HepG2 (cell line): ENCODE results near the gene NCLN. TPM values are rescaled to one million over a fixed set of nuclear protein-coding genes. Genes with fewer than 3 reads are reported as not detected.
A peak's percentile ranks its signal among the peaks of the same experiment; 100 is the strongest.

ENCODE experiments used
- ATAC-seq: fragments of 200-7000 bp; cut with Tn5 transposase; 3 replicates; pipeline ENCODE4 v1.9.1; 2020; ENCODE audit warnings: mild to moderate bottlenecking, moderate library complexity
- BruUV-seq: library from RNA; stranded (reverse); fragments of 400-500 nt; replicated peaks from 2 replicates; lab custom pipeline; 2021; lab: Mats Ljungman, UMichigan
- CTCF ChIA-PET: fragments of 300-600 bp; formaldehyde crosslinking; extraction: SDS; loops from one replicate; lab custom pipeline; 2021; ENCODE audit warnings: low total read pairs, inconsistent platforms, low intra/inter-chr PET ratio; lab: Yijun Ruan, JAX
- POLR2A ChIA-PET: fragments of 350-600 bp; sonication (Branson Sonifier 250); formaldehyde crosslinking; loops from one replicate; lab custom pipeline; 2020; ENCODE audit warnings: antibody characterized with exemption, inconsistent platforms; lab: Yijun Ruan, JAX
- DNase-seq: peaks from one replicate; pipeline ENCODE4 v3.0.0-alpha.2; 2015; ENCODE audit warnings: low spot score
- FAIRE-seq: peaks from 3 replicates; lab custom pipeline; 2011; peaks lifted over from hg19 to GRCh38; lab: Jason Lieb, UNC
- H2AFZ ChIP-seq: one replicate; pipeline ENCODE4 v1.6.1; 2011; ENCODE audit warnings: low read length, inconsistent platforms
- H3K27ac ChIP-seq: fragments of 300-600 bp; 3 replicates; pipeline ENCODE4 v1.8.0; 2011; ENCODE audit warnings: mixed run types, mild to moderate bottlenecking, mixed read lengths, low read length, inconsistent platforms; ENCODE audit not compliant: insufficient read depth; ENCODE audit errors: extremely low read length
- H3K27me3 ChIP-seq, 2 experiments: fragments of 200-600 bp in 1 of 2; 2 replicates in 1 of 2; 3 replicates in 1 of 2; pipeline versions ENCODE4 v1.6.0 to v1.8.0; 2011; ENCODE audit warnings: low read length in 2 of 2, mild to moderate bottlenecking in 2 of 2, moderate library complexity in 2 of 2, inconsistent platforms in 1 of 2; ENCODE audit not compliant: insufficient read depth in 2 of 2, control insufficient read depth in 1 of 2
- H3K36me3 ChIP-seq, 2 experiments: fragments of 200-600 bp in 1 of 2; replicated peaks in 1 of 2; 2 replicates in 1 of 2; 3 replicates in 1 of 2; pipeline versions ENCODE4 v1.5.1 to v1.8.0; 2011; ENCODE audit warnings: low read length in 2 of 2, inconsistent platforms in 1 of 2; ENCODE audit not compliant: insufficient read depth in 2 of 2, control insufficient read depth in 1 of 2
- H3K4me1 ChIP-seq: 2 replicates; pipeline ENCODE4 v1.5.1; 2012; ENCODE audit warnings: low read length, inconsistent platforms; ENCODE audit not compliant: insufficient read depth
- H3K4me2 ChIP-seq: 2 replicates; pipeline ENCODE4 v1.6.0; 2011; ENCODE audit warnings: low read depth, low read length, inconsistent platforms
- H3K4me3 ChIP-seq, 3 experiments: fragments of 200-600 bp in 1 of 3; sonication (generic), shearing (Covaris generic) in 1 of 3; replicated peaks in 1 of 3; 2 replicates each; pipeline ENCODE4 v1.5.1; 2011 to 2016; ENCODE audit warnings: low read length in 3 of 3, inconsistent platforms in 2 of 3, low read depth in 2 of 3, mild to moderate bottlenecking in 2 of 3, control low read depth in 1 of 3, mixed read lengths in 1 of 3; ENCODE audit not compliant: insufficient read depth in 1 of 3
- H3K79me2 ChIP-seq: one replicate; pipeline ENCODE4 v1.6.1; 2011; ENCODE audit warnings: low read length, inconsistent platforms; ENCODE audit not compliant: insufficient read depth
- H3K9ac ChIP-seq: 2 replicates; pipeline ENCODE4 v1.6.0; 2011; ENCODE audit warnings: mild to moderate bottlenecking, low read depth, low read length, inconsistent platforms; ENCODE audit not compliant: insufficient read depth
- H3K9me3 ChIP-seq: 2 replicates; pipeline ENCODE4 v1.5.1; 2012; ENCODE audit warnings: mild to moderate bottlenecking, low read length
- H4K20me1 ChIP-seq: 2 replicates; pipeline ENCODE4 v1.6.0; 2011; ENCODE audit warnings: inconsistent platforms, mild to moderate bottlenecking, low read length, moderate library complexity; ENCODE audit not compliant: insufficient read depth
- CBX5 ChIP-seq: sonication (generic); formaldehyde crosslinking; IDR thresholded peaks from 2 replicates; pipeline ENCODE4 v1.4.0; 2020; ENCODE audit warnings: missing genetic modification reagents, borderline replicate concordance
- KDM4B ChIP-seq: sonication (generic); formaldehyde crosslinking; IDR thresholded peaks from 2 replicates; pipeline ENCODE4 v1.4.0; 2020; ENCODE audit warnings: missing genetic modification reagents
- ONECUT2 ChIP-seq: sonication (generic); formaldehyde crosslinking; IDR thresholded peaks from 2 replicates; pipeline ENCODE4 v1.4.0; 2020; ENCODE audit warnings: missing genetic modification reagents
- THAP9 ChIP-seq: sonication (generic); formaldehyde crosslinking; IDR thresholded peaks from 2 replicates; pipeline ENCODE4; 2020; ENCODE audit warnings: missing genetic modification reagents, mild to moderate bottlenecking, borderline replicate concordance
- ZNF354B ChIP-seq: sonication (generic); formaldehyde crosslinking; IDR thresholded peaks from 2 replicates; pipeline ENCODE4 v1.8.0; 2022; ENCODE audit warnings: mild to moderate bottlenecking, missing genetic modification reagents
- ZNF710 ChIP-seq: sonication (generic); formaldehyde crosslinking; IDR thresholded peaks from 2 replicates; pipeline ENCODE4 v1.5.0; 2020; ENCODE audit warnings: mild to moderate bottlenecking, missing genetic modification reagents, borderline replicate concordance
- ZNF766 ChIP-seq: sonication (generic); formaldehyde crosslinking; IDR thresholded peaks from 2 replicates; pipeline ENCODE4 v1.5.0; 2020; ENCODE audit warnings: missing genetic modification reagents, borderline replicate concordance
- WGBS: methylation state at CpG from one replicate; pipeline ENCODE4 v1.1.6; 2017; ENCODE audit warnings: low lambda C conversion rate; 5-methylcytosine and 5-hydroxymethylcytosine counted together
- in situ Hi-C: cut with HindIII; loops from 2 replicates; pipeline ENCODE4 v1.10.0; 2017; ENCODE audit warnings: low pct_unique_long_range_greater_than_20kb; ENCODE audit not compliant: extremely low pct_ligation_motif_present
- intact Hi-C: fragments of 100-400 bp; cut with micrococcal nuclease; formaldehyde crosslinking; loops from one replicate; pipeline ENCODE4 v1.10.0; 2022; ENCODE audit not compliant: unreplicated experiment
- polyA plus RNA-seq, 8 experiments: library from polyadenylated mRNA; depleted of rRNA in 3 of 8; stranded (reverse) in 7 of 8; unstranded in 1 of 8; fragments of >200 nt; fragmentation: Illumina TruSeq in 4 of 8; extraction: Trizol in 4 of 8; gene quantifications; 2 replicates each; pipeline versions ENCODE4 v1.2.1 to v1.2.3, GENCODE V29; 2011 to 2016; ENCODE audit warnings: low read depth in 4 of 8, missing spikeins in 1 of 8, mixed read lengths in 1 of 8; ENCODE audit not compliant: insufficient read depth in 1 of 8
- total RNA-seq, 5 experiments: library from RNA; depleted of rRNA; stranded (reverse); fragments of >200 nt; fragmentation: Illumina TruSeq; extraction: Trizol; gene quantifications; 2 replicates each; pipeline ENCODE4 v1.2.3, GENCODE V29; 2016; ENCODE audit warnings: low read depth in 1 of 5
- TF ChIP-seq, protein P1 (sequence below): sonication (generic); formaldehyde crosslinking; IDR thresholded peaks from 2 replicates; pipeline ENCODE4 v1.5.0; 2020; ENCODE audit warnings: missing genetic modification reagents
- TF ChIP-seq, protein P2 (sequence below): sonication (generic); formaldehyde crosslinking; IDR thresholded peaks from 2 replicates; pipeline ENCODE4 v1.4.0; 2020; ENCODE audit warnings: mild to moderate bottlenecking, low read depth, missing genetic modification reagents

The NCLN gene
- total and polyA plus RNA-seq, 2 of the 13 experiments (the other 11 are each of a cell fraction or from before 2014, with no cell fraction given): 42.6 to 56.0 TPM

DNA sequence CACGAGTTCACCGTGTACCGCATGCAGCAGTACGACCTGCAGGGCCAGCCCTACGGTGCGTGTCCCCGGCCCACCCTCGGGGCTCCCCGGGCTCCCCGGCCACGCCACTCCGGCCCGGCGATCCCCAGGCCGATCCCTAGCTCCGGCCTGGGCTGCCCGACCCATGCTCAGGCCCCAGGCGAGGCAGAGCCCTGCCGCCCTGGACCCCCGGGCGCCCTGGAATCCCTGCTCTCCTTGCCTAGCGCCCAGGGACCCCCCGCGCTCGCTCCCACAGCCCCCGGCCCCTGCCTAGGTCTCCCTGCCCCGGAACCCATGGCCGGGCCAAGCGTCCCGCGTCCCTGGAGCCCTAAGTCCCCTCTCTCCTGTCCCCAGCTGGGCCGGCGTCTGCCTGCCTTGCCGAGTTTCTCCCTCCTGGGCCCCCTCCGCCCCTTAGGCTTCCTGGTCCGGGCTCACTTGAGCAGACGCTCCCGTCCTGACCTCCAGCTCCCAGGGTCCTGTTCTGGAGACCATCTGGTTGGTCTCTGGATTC, 494 bp downstream of the NCLN start:
- peaks cover 32% of the 10 kb centered on the region for H3K4me1 ChIP-seq
- in situ Hi-C loops (no loop called here), intact Hi-C loops (no loop called here)
- H3K9me3 ChIP-seq: no peaks in the 10 kb centered on the region
- H3K79me2 ChIP-seq: peaks cover 43% of the 10 kb centered on the region
- ATAC-seq (peak; percentile 34), DNase-seq (no peak), FAIRE-seq (no peak)
- 2% methylated on average over 8 of the region's 38 CpGs for WGBS
- no peak overlapping the region for H2AFZ ChIP-seq
- peak overlapping the region; percentile 88 for H3K9ac ChIP-seq
- no TSS peak for BruUV-seq
- ChIA-PET CTCF (no interaction called here), POLR2A (interaction anchor here (1.6 kb wide), 1 partner anchor 89 kb away, joined by 3 read pairs; no protein-coding TSS in a partner anchor)
- H3K27me3 ChIP-seq: no peaks in the 10 kb centered on the region
- peaks cover 7% of the 10 kb centered on the region; the same call in 1 of the 2 replicates for H4K20me1 ChIP-seq
- H3K4me2 ChIP-seq: peak overlapping the region; percentile 95
- H3K36me3 ChIP-seq: peaks cover 2 to 6% of the 10 kb centered on the region in 2 experiments; a peak in 3 of 5 replicates
- H3K4me3 ChIP-seq: peak overlapping the region; percentile 88 to 98 (median 93)
- peak overlapping the region; percentile 53 for H3K27ac ChIP-seq
- TF ChIP-seq KDM4B (CRISPR knock-in tag) (no peak), CBX5 (CRISPR knock-in tag) (no peak), ONECUT2 (CRISPR knock-in tag) (no peak), ZNF766 (CRISPR knock-in tag) (0 out of 2 replicates have a peak, but pooled peaks have one; percentile 14), ZNF354B (CRISPR knock-in tag) (no peak), THAP9 (CRISPR knock-in tag) (no peak), ZNF710 (CRISPR knock-in tag) (no peak)
- TF ChIP-seq, protein P1, sequence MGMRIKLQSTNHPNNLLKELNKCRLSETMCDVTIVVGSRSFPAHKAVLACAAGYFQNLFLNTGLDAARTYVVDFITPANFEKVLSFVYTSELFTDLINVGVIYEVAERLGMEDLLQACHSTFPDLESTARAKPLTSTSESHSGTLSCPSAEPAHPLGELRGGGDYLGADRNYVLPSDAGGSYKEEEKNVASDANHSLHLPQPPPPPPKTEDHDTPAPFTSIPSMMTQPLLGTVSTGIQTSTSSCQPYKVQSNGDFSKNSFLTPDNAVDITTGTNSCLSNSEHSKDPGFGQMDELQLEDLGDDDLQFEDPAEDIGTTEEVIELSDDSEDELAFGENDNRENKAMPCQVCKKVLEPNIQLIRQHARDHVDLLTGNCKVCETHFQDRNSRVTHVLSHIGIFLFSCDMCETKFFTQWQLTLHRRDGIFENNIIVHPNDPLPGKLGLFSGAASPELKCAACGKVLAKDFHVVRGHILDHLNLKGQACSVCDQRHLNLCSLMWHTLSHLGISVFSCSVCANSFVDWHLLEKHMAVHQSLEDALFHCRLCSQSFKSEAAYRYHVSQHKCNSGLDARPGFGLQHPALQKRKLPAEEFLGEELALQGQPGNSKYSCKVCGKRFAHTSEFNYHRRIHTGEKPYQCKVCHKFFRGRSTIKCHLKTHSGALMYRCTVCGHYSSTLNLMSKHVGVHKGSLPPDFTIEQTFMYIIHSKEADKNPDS (CRISPR knock-in tag): no peak
- TF ChIP-seq, protein P2, sequence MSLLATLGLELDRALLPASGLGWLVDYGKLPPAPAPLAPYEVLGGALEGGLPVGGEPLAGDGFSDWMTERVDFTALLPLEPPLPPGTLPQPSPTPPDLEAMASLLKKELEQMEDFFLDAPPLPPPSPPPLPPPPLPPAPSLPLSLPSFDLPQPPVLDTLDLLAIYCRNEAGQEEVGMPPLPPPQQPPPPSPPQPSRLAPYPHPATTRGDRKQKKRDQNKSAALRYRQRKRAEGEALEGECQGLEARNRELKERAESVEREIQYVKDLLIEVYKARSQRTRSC: 0 out of 2 replicates have a peak, but pooled peaks have one; percentile 88
